ENCODE results near the gene PARD3B. TPM values are rescaled to one million over a fixed set of nuclear protein-coding genes. Genes with fewer than 3 reads are reported as not detected.

The PARD3B gene
- total RNA-seq, 1 experiment from 2014 or later, result 2.0 TPM

- ChIA-PET POLR2A (no interaction called here), RAD21 (ENCODE audit: low non-redundant PET in 1 of 2, low total read pairs in 2 of 2, uncharacterized antibody in 2 of 2, unreplicated experiment in 2 of 2) (no interaction called here), CTCF (no interaction called here)
- Histone ChIP-seq H3K9ac (ENCODE audit: low read length) (no peak overlapping the region), H3K4me2 (ENCODE audit: low read length) (no peak overlapping the region), H3K4me1 (ENCODE audit: control insufficient read depth in 1 of 2, insufficient read depth in 2 of 2, low read length in 2 of 2) (no peaks in the 10 kb centered on the region), H3K27ac (ENCODE audit: low read depth, low read length) (no peak overlapping the region), H3K79me2 (ENCODE audit: insufficient read depth, low read length) (no peaks in the 10 kb centered on the region), H3K27me3 (ENCODE audit: insufficient read depth, low read length) (no peaks in the 10 kb centered on the region), H3K4me3 (replicated peaks in 1 of 2; ENCODE audit: low read depth in 1 of 2, low read length in 2 of 2) (no peak overlapping the region), H3K36me3 (ENCODE audit: control insufficient read depth in 1 of 2, insufficient read depth in 2 of 2, low read length in 2 of 2) (no peaks in the 10 kb centered on the region), H4K20me1 (ENCODE audit: insufficient read depth) (no peaks in the 10 kb centered on the region), H3K9me2 (ENCODE audit: insufficient read depth) (no peaks in the 10 kb centered on the region), H2AFZ (ENCODE audit: low read depth, low read length, poor library complexity, severe bottlenecking) (no peak overlapping the region), H3K9me3 (ENCODE audit: control insufficient read depth in 1 of 2, insufficient read depth in 1 of 2, low read depth in 1 of 2, low read length in 2 of 2) (no peaks in the 10 kb centered on the region)
- ATAC-seq (no peak), DNase-seq (ENCODE audit: low read depth, low spot score) (no peak)
- TF ChIP-seq ZBTB33 (IDR thresholded peaks at IDR 0.05; ENCODE audit: extremely low read depth, insufficient replicate concordance, low read length) (no peak), ATF3 (IDR thresholded peaks at IDR 0.05) (no peak), POLR2A (IDR thresholded peaks at IDR 0.05; ENCODE audit: borderline replicate concordance, extremely low read depth, insufficient read depth, insufficient read length) (no peak), JUND (IDR thresholded peaks at IDR 0.05) (no peak), CEBPB (IDR thresholded peaks at IDR 0.05; ENCODE audit: low read depth) (no peak), EZH2phosphoT487 (IDR thresholded peaks at IDR 0.05; ENCODE audit: borderline replicate concordance) (no peak), TCF7L2 (IDR thresholded peaks at IDR 0.05; ENCODE audit: borderline replicate concordance, extremely low read depth, insufficient read depth, insufficient read length) (no peak)
- intact Hi-C loops (cut with micrococcal nuclease), result no loop called here
- no TSS peak for BruUV-seq (replicated peaks)
Measured at GRCh38 chr2:205170399-205170798, 625.1 kb downstream of the PARD3B start.

GRCh38 chr2:205171261-205171940, 626.1 kb downstream of the PARD3B start:
- intact Hi-C loops (cut with micrococcal nuclease), result no loop called here
- Histone ChIP-seq H3K4me3 (replicated peaks in 1 of 2; ENCODE audit: low read depth in 1 of 2, low read length in 2 of 2) (no peak overlapping the region), H3K27ac (ENCODE audit: low read depth, low read length) (no peak overlapping the region), H3K9me3 (ENCODE audit: control insufficient read depth in 1 of 2, insufficient read depth in 1 of 2, low read depth in 1 of 2, low read length in 2 of 2) (no peaks in the 10 kb centered on the region), H3K4me1 (ENCODE audit: control insufficient read depth in 1 of 2, insufficient read depth in 2 of 2, low read length in 2 of 2) (no peaks in the 10 kb centered on the region), H3K36me3 (ENCODE audit: control insufficient read depth in 1 of 2, insufficient read depth in 2 of 2, low read length in 2 of 2) (no peaks in the 10 kb centered on the region), H3K79me2 (ENCODE audit: insufficient read depth, low read length) (no peaks in the 10 kb centered on the region), H2AFZ (ENCODE audit: low read depth, low read length, poor library complexity, severe bottlenecking) (no peak overlapping the region), H3K9ac (ENCODE audit: low read length) (no peak overlapping the region), H3K27me3 (ENCODE audit: insufficient read depth, low read length) (no peaks in the 10 kb centered on the region), H3K9me2 (ENCODE audit: insufficient read depth) (no peaks in the 10 kb centered on the region), H4K20me1 (ENCODE audit: insufficient read depth) (no peaks in the 10 kb centered on the region), H3K4me2 (ENCODE audit: low read length) (no peak overlapping the region)
- BruUV-seq (replicated peaks), result no TSS peak
- DNase-seq (ENCODE audit: low read depth, low spot score) (no peak), ATAC-seq (no peak)
- ChIA-PET RAD21 (ENCODE audit: low non-redundant PET in 1 of 2, low total read pairs in 2 of 2, uncharacterized antibody in 2 of 2, unreplicated experiment in 2 of 2) (no interaction called here), CTCF (no interaction called here), POLR2A (no interaction called here)
- TF ChIP-seq JUND (IDR thresholded peaks at IDR 0.05), result no peak
- TF ChIP-seq YY1 (IDR thresholded peaks at IDR 0.05; ENCODE audit: extremely low read depth, insufficient replicate concordance, low read depth, low read length), result no peak
- TF ChIP-seq ZNF274 (IDR thresholded peaks at IDR 0.05; ENCODE audit: low read depth, low read length), result no peak
